ENCODE results near the gene MAX. TPM values are rescaled to one million over a fixed set of nuclear protein-coding genes. Genes with fewer than 3 reads are reported as not detected.

MAX gene
- total and polyA plus RNA-seq, 2 of the 4 experiments (the other 2 are of a cell fraction): 45.2 to 51.8 TPM

GRCh38 chr14:65150898-65151608 lies 48.7 kb upstream of the MAX start:
- no peak overlapping the region for H3K27ac ChIP-seq (ENCODE audit: insufficient read depth, low read length)
- H2BK120ac ChIP-seq (ENCODE audit: low read depth, low read length): no peak overlapping the region
- no peak overlapping the region for H3K4ac ChIP-seq (ENCODE audit: low read depth, low read length)
- H2AK9ac ChIP-seq (replicated peaks; ENCODE audit: low read depth, low read length, poor library complexity): no peak overlapping the region
- H2BK5ac ChIP-seq (ENCODE audit: low read depth, low read length, poor library complexity, severe bottlenecking): no peak overlapping the region
- H3K18ac ChIP-seq (ENCODE audit: low read depth, low read length): no peak overlapping the region
- H2BK20ac ChIP-seq (ENCODE audit: low read depth, low read length): no peak overlapping the region
- H3K27me3 ChIP-seq (ENCODE audit: control insufficient read depth, insufficient read depth, low read length): peaks cover 6% of the 10 kb centered on the region
- no peaks in the 10 kb centered on the region for H3K79me1 ChIP-seq (ENCODE audit: low read depth in 1 of 2, low read length in 2 of 2)
- H4K20me1 ChIP-seq (ENCODE audit: insufficient read depth, low read length): no peaks in the 10 kb centered on the region
- H3K56ac ChIP-seq (ENCODE audit: extremely low read depth, insufficient read depth, low read length): no peak overlapping the region
- ATAC-seq (ENCODE audit: low read depth) (no peak), DNase-seq (no peak)
- no peak overlapping the region for H3K4me2 ChIP-seq (ENCODE audit: low read depth, low read length)
- ChIA-PET CTCF (no interaction called here), POLR2A (ENCODE audit: unreplicated experiment) (no interaction called here)
- no CpG with 5 or more reads among the region's 8 CpGs for WGBS, 2 experiments (ENCODE audit: extremely low coverage in 2 of 2, insufficient read length in 1 of 2)
- H3K9me1 ChIP-seq (ENCODE audit: insufficient read depth, low read length): no peaks in the 10 kb centered on the region
- H3K4me3 ChIP-seq (ENCODE audit: insufficient read depth, low read depth, low read length): no peak overlapping the region
- dilution Hi-C loops (cut with HindIII; ENCODE audit: low sequenced_read_pairs, unreplicated experiment) (no loop called here), intact Hi-C loops (cut with micrococcal nuclease) (no loop called here), in situ Hi-C loops (cut with MboI; ENCODE audit: low sequenced_read_pairs) (loop anchor here (25.0 kb wide), 2 partner anchors 461 to 911 kb away; no protein-coding TSS in a partner anchor)
- BruUV-seq (replicated peaks): no TSS peak
- no peaks in the 10 kb centered on the region for H3K9me3 ChIP-seq (ENCODE audit: control insufficient read depth, insufficient read depth, low read length)
- no peak overlapping the region for H2AFZ ChIP-seq (replicated peaks; ENCODE audit: low read length, poor library complexity)
- no peak overlapping the region for H3K23ac ChIP-seq (ENCODE audit: low read depth, low read length)
- H4K91ac ChIP-seq (ENCODE audit: insufficient read depth, low read depth, low read length): no peak overlapping the region
- H2AK5ac ChIP-seq (ENCODE audit: low read depth, low read length): no peak overlapping the region
- no peaks in the 10 kb centered on the region for H3K36me3 ChIP-seq (ENCODE audit: control insufficient read depth, insufficient read depth, low read length)
- no peak overlapping the region for H4K5ac ChIP-seq (ENCODE audit: low read depth, low read length)
- no peak overlapping the region for H4K8ac ChIP-seq (ENCODE audit: low read depth in 2 of 2, low read length in 2 of 2)
- H2BK15ac ChIP-seq (ENCODE audit: low read depth, low read length): no peak overlapping the region
- TF ChIP-seq CHD1 (IDR thresholded peaks at IDR 0.05; ENCODE audit: low read depth, low read length) (no peak), USF2 (IDR thresholded peaks at IDR 0.05; ENCODE audit: low read depth, low read length) (no peak), RFX5 (IDR thresholded peaks at IDR 0.05; ENCODE audit: low read depth, low read length) (no peak), MAZ (IDR thresholded peaks at IDR 0.05; ENCODE audit: borderline replicate concordance, low read depth, low read length) (no peak), RCOR1 (IDR thresholded peaks at IDR 0.05; ENCODE audit: insufficient replicate concordance, low read length) (no peak), POLR2A (IDR thresholded peaks at IDR 0.05; ENCODE audit: low read depth, low read length) (no peak)
- no peak overlapping the region for H3K9ac ChIP-seq (ENCODE audit: low read depth, low read length)
- H3K14ac ChIP-seq (replicated peaks; ENCODE audit: low read depth, low read length): no peak overlapping the region
- no peaks in the 10 kb centered on the region for H3K4me1 ChIP-seq (ENCODE audit: control insufficient read depth, insufficient read depth, low read length)

Data from IMR-90 (cell line).